GM18868 (cell line): ENCODE results near the gene TMEM43.

ENCODE experiments used
- ATAC-seq: cut with Tn5 transposase; IDR thresholded peaks from one replicate; pipeline ENCODE4 v1.9.1; 2021; ENCODE audit warnings: mild to moderate bottlenecking, moderate library complexity; ENCODE audit not compliant: unreplicated experiment

The TMEM43 gene

GRCh38 chr3:14137445-14137844 is 12.6 kb downstream of the TMEM43 start:
- no peak for ATAC-seq

GRCh38 chr3:14138109-14138877 is 13.4 kb downstream of the TMEM43 start:
- no peak for ATAC-seq

- no peak for ATAC-seq
These were observed 14.2 kb downstream of the TMEM43 start for GRCh38 chr3:14138878-14139655.

GRCh38 chr3:14139771-14140170 is 14.9 kb downstream of the TMEM43 start:
- ATAC-seq: no peak

GRCh38 chr3:14140668-14141067 is 15.8 kb downstream of the TMEM43 start:
- ATAC-seq: no peak

- ATAC-seq: no peak
These were observed 16.3 kb downstream of the TMEM43 start for GRCh38 chr3:14141144-14141543.

GRCh38 chr3:14141602-14142341 is 16.9 kb downstream of the TMEM43 start:
- no peak for ATAC-seq

- ATAC-seq: no peak
These were observed 17.9 kb downstream of the TMEM43 start for GRCh38 chr3:14142567-14143270.

- ATAC-seq: no peak
These were observed 18.7 kb downstream of the TMEM43 start for GRCh38 chr3:14143271-14144225.

GRCh38 chr3:14144423-14145075 is 19.7 kb downstream of the TMEM43 start:
- ATAC-seq: peak; percentile 98

GRCh38 chr3:14145236-14145635 is 20.4 kb downstream of the TMEM43 start:
- no peak for ATAC-seq

- ATAC-seq: no peak
These were observed 21.0 kb downstream of the TMEM43 start for GRCh38 chr3:14145670-14146380.

GRCh38 chr3:14146381-14147065 is 21.7 kb downstream of the TMEM43 start:
- no peak for ATAC-seq

GRCh38 chr3:14147066-14147435 is 22.2 kb downstream of the TMEM43 start:
- no peak for ATAC-seq

- ATAC-seq: no peak
These were observed 22.8 kb downstream of the TMEM43 start for GRCh38 chr3:14147617-14148016.

- ATAC-seq: no peak
These were observed 23.5 kb downstream of the TMEM43 start for GRCh38 chr3:14148041-14148985.

GRCh38 chr3:14150078-14150477 is 25.2 kb downstream of the TMEM43 start:
- ATAC-seq: no peak
